Cardiac muscle cell (in vitro differentiated cells and primary cell): ENCODE results near the gene KCNMB1. TPM values are rescaled to one million over a fixed set of nuclear protein-coding genes. Genes with fewer than 3 reads are reported as not detected.

Source experiments
- DNase-seq, 2 donors: peaks; one replicate each; pipeline versions ENCODE4 v3.0.0 to v3.0.0-alpha.2; 2010 to 2017; ENCODE audit warnings: low read depth in 1 of 2, low spot score in 1 of 2
- H3K27ac ChIP-seq: fragments of 200-600 bp; sonication (generic); 2 replicates; pipeline ENCODE4 v1.5.1; 2016
- H3K27me3 ChIP-seq: fragments of 200-600 bp; sonication (generic); 2 replicates; pipeline ENCODE4 v1.6.0; 2016; ENCODE audit warnings: control low read depth
- H3K36me3 ChIP-seq: fragments of 200-600 bp; sonication (generic); 2 replicates; pipeline ENCODE4 v1.5.1; 2016; ENCODE audit warnings: control low read depth
- H3K4me1 ChIP-seq: fragments of 200-600 bp; sonication (generic); 2 replicates; pipeline ENCODE4 v1.8.1; 2017; ENCODE audit warnings: low read depth, mild to moderate bottlenecking, mixed run types
- H3K4me3 ChIP-seq: fragments of 200-600 bp; sonication (generic); 2 replicates; pipeline ENCODE4 v1.5.1; 2016; ENCODE audit warnings: mild to moderate bottlenecking
- H3K9me3 ChIP-seq: fragments of 200-600 bp; sonication (generic); 2 replicates; pipeline ENCODE4 v1.5.1; 2017; ENCODE audit warnings: low read depth, mild to moderate bottlenecking, control low read depth
- polyA plus RNA-seq: library from polyadenylated mRNA; unstranded; fragments of >200 nt; fragmentation: Nextera tagmentation; extraction: Ambion mirVana; gene quantifications from 2 replicates; pipeline ENCODE4 v1.2.1, GENCODE V29; 2016
- total RNA-seq: library from RNA; depleted of rRNA; stranded (reverse); fragments of >200 nt; gene quantifications from 2 replicates; pipeline ENCODE4 v1.2.3, GENCODE V29; 2016
- TF ChIP-seq, protein P1 (sequence below): IDR thresholded peaks from 2 replicates; pipeline ENCODE4 v1.5.1; 2012; ENCODE audit warnings: low read depth, mild to moderate bottlenecking, low read length

The KCNMB1 gene
- total and polyA plus RNA-seq, 2 experiments from 2014 or later: 1.9 to 3.9 TPM

DNA sequence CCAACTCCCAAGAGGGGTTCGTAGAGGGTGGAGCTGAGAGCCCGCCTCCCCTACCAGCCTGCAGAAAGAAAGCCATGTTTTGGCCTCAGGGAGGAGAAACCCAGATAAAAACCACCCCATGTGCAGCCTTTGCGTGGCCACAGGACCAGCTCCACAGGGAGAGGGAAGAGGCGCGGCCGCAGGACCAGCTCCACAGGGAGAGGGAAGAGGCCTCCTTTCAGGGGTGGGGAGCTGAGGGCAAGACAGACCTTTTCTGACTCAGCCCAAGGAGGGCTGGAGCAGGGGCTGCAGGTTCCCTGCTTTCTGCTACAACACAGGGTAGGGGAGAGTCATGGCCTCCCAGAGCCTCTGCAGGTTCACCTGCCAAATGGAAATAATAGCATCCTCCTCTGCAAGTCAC lies 37.6 kb upstream of the KCNMB1 start:
- Histone ChIP-seq H3K27me3 (peaks cover 7% of the 10 kb centered on the region), H3K9me3 (no peaks in the 10 kb centered on the region), H3K4me1 (no peaks in the 10 kb centered on the region), H3K27ac (no peak overlapping the region), H3K36me3 (no peaks in the 10 kb centered on the region), H3K4me3 (no peak overlapping the region)
- TF ChIP-seq, protein P1, sequence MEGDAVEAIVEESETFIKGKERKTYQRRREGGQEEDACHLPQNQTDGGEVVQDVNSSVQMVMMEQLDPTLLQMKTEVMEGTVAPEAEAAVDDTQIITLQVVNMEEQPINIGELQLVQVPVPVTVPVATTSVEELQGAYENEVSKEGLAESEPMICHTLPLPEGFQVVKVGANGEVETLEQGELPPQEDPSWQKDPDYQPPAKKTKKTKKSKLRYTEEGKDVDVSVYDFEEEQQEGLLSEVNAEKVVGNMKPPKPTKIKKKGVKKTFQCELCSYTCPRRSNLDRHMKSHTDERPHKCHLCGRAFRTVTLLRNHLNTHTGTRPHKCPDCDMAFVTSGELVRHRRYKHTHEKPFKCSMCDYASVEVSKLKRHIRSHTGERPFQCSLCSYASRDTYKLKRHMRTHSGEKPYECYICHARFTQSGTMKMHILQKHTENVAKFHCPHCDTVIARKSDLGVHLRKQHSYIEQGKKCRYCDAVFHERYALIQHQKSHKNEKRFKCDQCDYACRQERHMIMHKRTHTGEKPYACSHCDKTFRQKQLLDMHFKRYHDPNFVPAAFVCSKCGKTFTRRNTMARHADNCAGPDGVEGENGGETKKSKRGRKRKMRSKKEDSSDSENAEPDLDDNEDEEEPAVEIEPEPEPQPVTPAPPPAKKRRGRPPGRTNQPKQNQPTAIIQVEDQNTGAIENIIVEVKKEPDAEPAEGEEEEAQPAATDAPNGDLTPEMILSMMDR: no peak
- DNase-seq: no peak

DNA sequence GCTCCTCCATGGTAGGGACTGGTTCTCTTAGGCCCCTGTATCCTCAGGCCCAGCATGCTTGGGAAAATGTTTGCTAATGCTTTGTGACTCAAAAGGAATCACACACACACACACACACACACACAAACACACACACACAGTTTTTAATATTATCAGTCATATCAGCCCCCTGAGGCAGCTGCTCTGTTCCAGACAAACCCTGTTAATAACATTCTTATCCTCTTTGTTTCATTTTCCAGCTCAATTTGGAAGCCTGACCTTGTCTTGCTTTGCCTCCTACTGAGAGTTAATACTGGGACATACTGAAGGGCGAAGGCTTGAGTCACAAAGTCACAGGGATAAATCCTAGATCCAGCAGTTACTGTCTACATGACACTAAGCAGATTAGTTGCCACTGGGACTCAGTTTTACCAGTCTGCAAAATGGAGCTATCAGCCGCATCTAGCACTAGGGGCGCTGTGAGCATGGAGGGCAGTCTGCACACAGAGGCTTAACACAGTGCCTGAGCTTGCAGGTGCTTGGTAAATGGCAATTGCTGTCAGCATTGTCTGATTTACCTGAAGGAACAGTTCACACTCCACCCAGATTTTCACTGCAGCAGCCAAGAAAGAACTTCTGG lies 37.1 kb upstream of the KCNMB1 start:
- TF ChIP-seq, protein P1: no peak
- no peak for DNase-seq
- Histone ChIP-seq H3K27me3 (peaks cover 7% of the 10 kb centered on the region), H3K9me3 (no peaks in the 10 kb centered on the region), H3K4me3 (no peak overlapping the region), H3K36me3 (no peaks in the 10 kb centered on the region), H3K27ac (no peak overlapping the region), H3K4me1 (no peaks in the 10 kb centered on the region)

DNA sequence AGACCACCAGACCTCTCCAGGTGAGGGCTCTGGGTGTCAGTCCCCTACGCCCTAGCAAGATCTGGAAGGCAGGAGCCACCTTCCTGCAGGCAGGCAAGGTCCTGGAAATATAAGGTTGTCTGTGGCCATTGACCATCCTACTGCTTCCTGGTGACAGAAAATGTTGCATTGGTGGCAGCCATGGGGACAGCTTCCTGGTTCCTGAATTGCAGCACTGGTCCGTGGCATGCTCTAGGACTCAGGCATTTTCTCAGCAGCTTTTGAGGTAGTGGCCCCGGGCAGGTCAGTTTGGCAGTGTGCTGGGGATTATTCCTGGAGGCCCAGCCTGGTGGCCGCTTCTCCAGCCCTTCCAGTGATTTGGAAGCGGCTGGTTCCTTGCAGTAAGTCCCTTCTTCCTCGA lies 36.6 kb upstream of the KCNMB1 start:
- no peak overlapping the region for H3K27ac ChIP-seq
- H3K4me1 ChIP-seq: no peaks in the 10 kb centered on the region
- no peak for DNase-seq
- no peaks in the 10 kb centered on the region for H3K36me3 ChIP-seq
- TF ChIP-seq, protein P1: no peak
- H3K9me3 ChIP-seq: no peaks in the 10 kb centered on the region
- H3K4me3 ChIP-seq: no peak overlapping the region
- peaks cover 7% of the 10 kb centered on the region for H3K27me3 ChIP-seq

DNA sequence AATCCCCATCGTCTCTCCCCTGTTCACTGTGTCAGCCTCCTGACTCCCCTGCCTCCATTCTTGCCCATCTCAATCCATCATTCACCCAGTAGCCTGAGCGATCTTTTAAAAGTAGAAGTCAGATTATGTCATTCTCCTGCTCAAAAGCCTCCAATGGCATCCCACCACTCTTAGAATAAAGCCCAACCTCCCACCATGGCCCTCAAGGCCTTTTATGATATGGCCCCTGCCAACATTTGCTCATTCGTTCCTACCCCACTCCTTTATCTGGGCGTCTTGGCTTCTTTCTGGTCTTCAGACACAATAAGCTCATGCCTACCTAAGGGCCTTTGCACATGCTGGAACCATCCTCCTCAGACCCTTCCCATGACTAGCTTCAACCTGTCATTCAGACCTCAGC lies 35.5 kb upstream of the KCNMB1 start:
- H3K27me3 ChIP-seq: peaks cover 7% of the 10 kb centered on the region
- no peaks in the 10 kb centered on the region for H3K36me3 ChIP-seq
- no peaks in the 10 kb centered on the region for H3K4me1 ChIP-seq
- H3K9me3 ChIP-seq: no peaks in the 10 kb centered on the region
- no peak for DNase-seq
- H3K4me3 ChIP-seq: no peak overlapping the region
- TF ChIP-seq, protein P1: no peak
- H3K27ac ChIP-seq: no peak overlapping the region

DNA sequence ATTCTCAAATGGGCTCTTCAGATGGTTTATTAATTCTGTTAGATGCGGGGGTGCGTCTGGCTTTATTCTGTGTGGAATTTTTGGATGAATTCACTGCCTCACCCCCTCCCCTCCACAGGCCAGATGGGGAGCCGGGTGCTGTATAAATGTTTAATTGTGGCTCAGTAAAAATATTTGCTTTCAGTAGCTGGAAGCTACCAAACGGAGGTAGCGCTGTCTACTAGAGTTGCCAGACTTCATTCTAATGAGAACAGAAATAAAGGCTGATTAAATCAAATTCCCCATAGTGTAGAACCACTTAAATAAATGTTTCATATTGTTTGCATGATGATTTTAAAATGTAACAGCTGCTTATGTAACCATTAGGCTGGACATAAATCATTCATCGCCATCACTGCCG lies 34.5 kb upstream of the KCNMB1 start:
- DNase-seq: no peak
- Histone ChIP-seq H3K27ac (no peak overlapping the region), H3K4me1 (no peaks in the 10 kb centered on the region), H3K27me3 (peaks cover 7% of the 10 kb centered on the region), H3K9me3 (no peaks in the 10 kb centered on the region), H3K4me3 (no peak overlapping the region), H3K36me3 (no peaks in the 10 kb centered on the region)
- TF ChIP-seq, protein P1: no peak
